NOMO-1 (cell line): Measurements from ENCODE around the gene VDAC1.

Source experiments
- DNase-seq, 2 experiments: peaks; one replicate each; lab custom pipeline; 2025; ENCODE audit not compliant: unreplicated experiment in 2 of 2; lab: John Stamatoyannopoulos, UW

The VDAC1 gene

GRCh38 chr5:133930061-133930812, 74.5 kb downstream of the VDAC1 start:
- DNase-seq: no peak

- DNase-seq: no peak
Measured at GRCh38 chr5:133928587-133929393, 76.0 kb downstream of the VDAC1 start.

GRCh38 chr5:133927300-133928180, 77.2 kb downstream of the VDAC1 start:
- no peak for DNase-seq

- DNase-seq: no peak
Measured at GRCh38 chr5:133926489-133927299, 78.1 kb downstream of the VDAC1 start.

- DNase-seq: no peak
Measured at GRCh38 chr5:133925866-133926488, 78.8 kb downstream of the VDAC1 start.

GRCh38 chr5:133925269-133925668, 79.5 kb downstream of the VDAC1 start:
- DNase-seq: no peak

- no peak for DNase-seq
Measured at GRCh38 chr5:133924221-133924920, 80.4 kb downstream of the VDAC1 start.

GRCh38 chr5:133921979-133922378, 82.8 kb downstream of the VDAC1 start:
- no peak for DNase-seq
